ENCODE results near the gene ZNF317. TPM values are rescaled to one million over a fixed set of nuclear protein-coding genes. Genes with fewer than 3 reads are reported as not detected.

The ZNF317 gene
- total RNA-seq (2014; rRNA removed; shearing (Covaris generic)), result 31.4 and 31.7 TPM in 2 replicates

DNA sequence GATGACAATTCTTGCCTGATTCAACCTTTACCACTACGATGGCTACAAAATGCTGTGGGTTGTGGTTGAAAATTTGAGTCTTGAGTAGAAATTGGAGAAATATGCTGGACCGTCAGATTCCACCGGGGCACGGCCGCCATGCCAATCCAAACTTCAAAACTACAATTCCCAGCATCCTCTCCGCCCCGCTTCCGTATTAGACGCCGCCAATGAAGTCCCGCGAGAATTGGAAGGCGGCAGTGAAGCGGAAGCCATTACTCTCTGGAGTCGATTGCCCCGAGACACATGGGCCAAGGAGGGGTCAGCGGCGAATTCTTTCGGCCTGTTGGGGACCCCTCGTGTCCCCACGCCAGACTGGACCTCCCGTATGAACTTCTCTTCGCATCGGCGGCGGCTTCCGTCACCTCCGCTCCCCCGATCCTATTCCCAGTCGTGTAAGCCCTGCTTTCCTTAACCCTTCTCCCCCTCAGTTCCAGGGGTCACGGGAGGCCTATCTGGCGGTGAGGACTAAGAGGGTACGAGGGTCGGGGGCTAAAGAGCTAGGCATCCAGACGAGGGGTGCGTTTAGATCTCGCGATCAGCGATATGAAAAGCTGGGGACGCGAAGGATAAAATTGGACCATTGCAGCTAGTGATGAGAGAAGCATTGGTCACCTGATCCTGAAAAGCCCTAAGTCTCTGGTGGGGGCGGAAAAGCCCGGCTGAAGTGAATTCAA is at the start of gene ZNF317:
Gene ZNF317 (plus strand): TSS at position 239 of the 716 bp plus-strand sequence. CDS start 15,620 bp downstream, outside the sequence.
- no peaks in the 10 kb centered on the region for H3K27me3 ChIP-seq
- no peaks in the 10 kb centered on the region for H3K4me1 ChIP-seq
- H3K9me3 ChIP-seq (replicated peaks), result no peaks in the 10 kb centered on the region; the same call in 1 of the 2 replicates
- DNase-seq, result peak; percentile 91 to 95
- H3K4me3 ChIP-seq, result peak within 1 kb of the TSS; percentile 96
- peak within 1 kb of the TSS; percentile 85 for H3K27ac ChIP-seq
- peaks cover 11% of the 10 kb centered on the region for H3K36me3 ChIP-seq

DNA sequence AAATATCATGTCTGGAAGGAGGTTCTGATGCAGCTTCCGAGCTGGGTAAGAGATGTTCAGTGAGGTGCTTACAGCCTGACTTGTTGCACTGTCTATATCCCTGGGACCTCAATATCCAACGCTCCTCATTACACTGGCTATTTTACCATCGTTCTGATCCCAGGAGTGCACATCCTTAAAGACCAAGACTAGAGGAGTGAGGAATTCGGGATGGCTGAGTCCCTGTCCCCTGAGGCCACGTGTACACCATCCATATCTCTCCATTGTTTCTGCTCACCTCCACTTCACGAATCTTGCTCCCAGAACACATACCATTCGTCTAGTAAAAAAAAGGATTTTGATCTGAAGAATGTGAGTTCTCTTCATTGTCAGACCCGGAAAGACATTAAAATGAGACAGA is 32.8 kb upstream of the ZNF317 start, which contains the start of gene OR7G2:
Gene OR7G2 (minus strand): TSS at position 101 of the 400 bp plus-strand sequence. CDS start 4,232 bp downstream, outside the sequence.
- no peaks in the 10 kb centered on the region for H3K9me3 ChIP-seq (replicated peaks)
- no peak within 1 kb of the TSS for H3K27ac ChIP-seq
- H3K27me3 ChIP-seq, result no peaks in the 10 kb centered on the region
- H3K36me3 ChIP-seq, result no peaks in the 10 kb centered on the region
- H3K4me3 ChIP-seq, result no peak within 1 kb of the TSS
- no peak for DNase-seq
- H3K4me1 ChIP-seq, result no peaks in the 10 kb centered on the region

DNA sequence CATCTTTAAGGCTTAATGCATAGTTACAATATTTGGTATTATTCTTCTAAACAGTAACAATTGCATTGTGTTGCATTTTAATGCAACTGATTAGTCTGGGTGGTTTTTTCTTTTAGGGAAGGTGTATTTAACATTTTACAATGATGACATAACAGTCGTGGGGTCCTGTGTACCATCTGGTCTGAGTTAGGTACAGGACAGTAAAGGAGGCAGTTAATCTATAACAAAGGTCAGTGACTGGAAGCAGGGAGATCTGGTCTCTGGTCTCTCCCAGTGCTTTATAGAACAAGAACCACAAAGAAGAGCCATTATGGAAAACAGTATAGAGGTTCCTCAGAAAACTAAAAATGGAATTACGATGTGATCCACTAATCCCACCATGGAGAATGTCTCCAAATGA is 30.2 kb upstream of the ZNF317 start:
- no peak for DNase-seq
- no peaks in the 10 kb centered on the region for H3K4me1 ChIP-seq
- H3K27ac ChIP-seq, result no peak overlapping the region
- no peaks in the 10 kb centered on the region for H3K27me3 ChIP-seq
- H3K4me3 ChIP-seq, result no peak overlapping the region
- H3K9me3 ChIP-seq (replicated peaks), result no peaks in the 10 kb centered on the region
- no peaks in the 10 kb centered on the region for H3K36me3 ChIP-seq

DNA sequence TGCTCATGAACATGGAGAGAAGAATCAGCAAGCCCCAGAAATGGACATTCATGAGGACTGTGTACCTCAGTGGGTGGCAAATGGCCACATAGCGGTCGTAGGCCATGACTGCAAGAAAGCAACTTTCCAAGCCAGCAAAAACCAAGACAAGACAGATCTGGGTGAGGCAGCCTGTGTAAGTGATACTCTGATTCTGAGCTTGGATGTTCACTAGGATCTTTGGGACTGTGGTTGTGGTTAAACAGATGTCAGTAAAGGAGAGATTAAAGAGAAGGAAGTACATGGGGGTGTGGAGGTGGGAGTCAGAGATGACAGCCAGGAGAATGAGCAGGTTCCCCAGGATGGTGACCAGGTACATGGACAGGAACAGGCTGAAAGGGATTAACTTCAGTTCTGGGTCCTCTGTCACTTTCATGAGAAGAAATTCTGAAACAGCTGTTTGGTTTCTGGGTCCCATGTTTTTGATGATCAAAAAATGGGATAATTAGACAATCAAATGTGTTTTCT is 24.8 kb upstream of the ZNF317 start, which contains the start of gene OR7G1:
Gene OR7G1 (minus strand): TSS at position 457 of the 507 bp plus-strand sequence. CDS start 0 bp downstream, at position 457.
- Histone ChIP-seq H3K9me3 (replicated peaks) (no peaks in the 10 kb centered on the region), H3K4me1 (no peaks in the 10 kb centered on the region), H3K27me3 (no peaks in the 10 kb centered on the region), H3K36me3 (no peaks in the 10 kb centered on the region), H3K4me3 (no peak within 1 kb of the TSS), H3K27ac (no peak within 1 kb of the TSS)
- no peak for DNase-seq

DNA sequence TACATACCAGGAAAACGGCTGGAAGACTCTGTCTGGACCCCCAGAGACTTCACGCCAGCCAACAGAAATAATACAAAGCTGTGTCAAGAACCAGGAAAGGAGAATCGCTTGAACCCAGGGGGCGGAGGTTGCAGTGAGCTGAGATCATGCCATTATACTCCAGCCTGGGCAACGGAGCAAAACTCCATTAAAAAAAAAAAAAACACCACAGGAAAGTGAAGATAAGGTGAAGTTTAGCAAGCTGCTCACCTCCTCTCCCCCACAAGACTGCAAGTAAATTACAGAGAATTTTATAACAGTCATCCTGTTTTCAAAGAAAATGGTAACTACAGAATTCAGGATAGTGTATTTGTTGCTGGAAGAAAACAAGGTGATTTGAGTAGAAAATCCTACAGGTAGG is 23.6 kb upstream of the ZNF317 start:
- H3K36me3 ChIP-seq, result no peaks in the 10 kb centered on the region
- DNase-seq, result no peak
- no peaks in the 10 kb centered on the region for H3K9me3 ChIP-seq (replicated peaks)

DNA sequence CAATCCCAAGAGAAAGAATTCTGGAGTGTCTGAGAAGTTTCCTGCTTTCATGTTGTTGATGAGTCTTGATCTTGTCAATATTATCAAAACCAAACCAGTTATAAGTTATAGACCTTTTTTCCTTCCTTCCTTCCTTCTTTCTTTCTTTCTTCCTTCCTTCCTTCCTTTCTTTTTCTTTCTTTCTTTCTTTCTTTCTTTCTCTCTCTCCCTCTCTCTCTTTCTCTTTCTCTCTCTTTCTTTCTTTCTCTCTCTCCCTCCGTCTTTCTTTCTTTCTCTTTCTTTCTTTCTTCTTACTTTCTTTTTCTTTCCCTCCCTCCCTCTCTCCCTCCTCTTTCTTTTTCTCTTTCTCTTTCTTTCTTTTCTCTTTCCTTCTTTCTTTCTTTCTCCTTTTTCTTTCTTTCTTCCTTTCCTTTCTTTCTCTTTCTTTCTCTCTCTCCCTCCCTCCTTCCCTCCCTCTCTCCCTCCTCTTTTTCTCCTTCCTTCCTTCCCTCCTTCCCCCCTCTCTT is 13.2 kb upstream of the ZNF317 start, which contains the start of gene OR7G3:
Gene OR7G3 (minus strand): TSS at position 51 of the 506 bp plus-strand sequence. CDS start 0 bp downstream, at position 51.
- H3K4me3 ChIP-seq, result no peak within 1 kb of the TSS
- no peak within 1 kb of the TSS for H3K27ac ChIP-seq
- H3K4me1 ChIP-seq, result no peaks in the 10 kb centered on the region
- H3K27me3 ChIP-seq, result no peaks in the 10 kb centered on the region
- H3K9me3 ChIP-seq (replicated peaks), result no peaks in the 10 kb centered on the region
- no peaks in the 10 kb centered on the region for H3K36me3 ChIP-seq
- no peak for DNase-seq

More for the DNA sequence above, 23.6 kb upstream of the ZNF317 start:
- Histone ChIP-seq H3K27me3 (no peaks in the 10 kb centered on the region), H3K4me1 (no peaks in the 10 kb centered on the region), H3K27ac (no peak overlapping the region), H3K4me3 (no peak overlapping the region)

DNA sequence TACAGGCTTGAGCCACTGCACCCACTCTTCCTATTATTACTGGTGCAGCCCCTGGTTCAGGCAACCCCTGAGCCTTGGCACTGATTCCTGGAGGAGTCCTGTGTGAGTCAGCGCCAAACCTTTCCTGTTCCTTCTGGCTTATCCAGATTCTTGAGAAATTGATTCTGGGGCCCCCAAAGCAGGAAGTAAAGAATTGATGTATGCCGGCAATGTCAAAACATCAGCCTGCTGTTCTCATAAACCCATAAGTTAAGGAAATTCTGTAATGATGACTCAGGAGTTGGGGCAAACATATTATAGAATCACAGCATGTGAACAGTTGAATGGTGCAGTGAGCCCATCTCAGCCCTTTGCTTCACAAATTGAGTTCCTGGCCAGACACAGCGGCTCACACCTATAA is 12.0 kb upstream of the ZNF317 start:
- Histone ChIP-seq H3K27me3 (no peaks in the 10 kb centered on the region), H3K4me3 (no peak overlapping the region), H3K27ac (no peak overlapping the region), H3K9me3 (replicated peaks) (no peaks in the 10 kb centered on the region), H3K4me1 (no peaks in the 10 kb centered on the region), H3K36me3 (no peaks in the 10 kb centered on the region)
- no peak for DNase-seq

DNA sequence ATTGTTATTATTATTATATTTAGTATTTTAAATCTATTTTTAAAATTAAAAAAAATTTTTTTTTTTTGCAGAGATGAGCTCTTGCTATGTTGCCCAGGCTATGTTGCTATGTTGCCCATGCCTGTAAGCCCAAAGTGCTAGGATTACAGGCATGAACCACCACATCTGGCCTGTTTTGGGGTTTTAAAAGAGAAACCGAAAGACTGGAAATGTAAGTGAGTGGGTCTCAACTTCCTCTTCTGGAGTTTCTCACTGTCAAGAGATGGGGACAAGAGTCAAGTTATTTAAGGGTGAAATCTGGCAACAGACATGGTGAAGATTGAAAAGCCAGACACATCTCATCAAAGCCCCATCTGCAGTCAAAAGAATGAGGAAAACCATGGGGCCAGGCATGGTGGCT is 9.2 kb upstream of the ZNF317 start:
- no peak overlapping the region for H3K4me3 ChIP-seq
- no peak overlapping the region for H3K27ac ChIP-seq
- no peak for DNase-seq
- no peaks in the 10 kb centered on the region for H3K36me3 ChIP-seq
- H3K4me1 ChIP-seq, result no peaks in the 10 kb centered on the region
- no peaks in the 10 kb centered on the region for H3K9me3 ChIP-seq (replicated peaks)
- H3K27me3 ChIP-seq, result no peaks in the 10 kb centered on the region

DNA sequence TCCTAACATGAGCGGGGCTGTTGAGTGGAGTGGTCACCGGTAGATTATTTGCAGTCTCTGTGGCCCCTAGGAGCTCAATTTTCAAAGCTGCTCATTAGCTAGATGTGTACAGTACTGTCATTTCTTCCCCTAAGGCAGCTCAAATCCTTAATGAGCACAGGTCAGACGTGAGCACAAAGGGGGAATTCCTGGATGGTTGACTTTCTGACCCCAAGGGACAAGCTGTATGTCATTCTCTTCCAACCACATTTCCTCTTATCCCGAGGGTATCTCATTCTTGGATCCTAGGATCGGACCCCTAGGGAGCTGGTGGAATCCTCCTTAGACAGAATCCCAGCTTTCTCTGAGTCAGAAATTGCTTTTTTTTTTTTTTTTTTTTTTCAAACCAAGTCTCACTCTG is 7.8 kb upstream of the ZNF317 start:
- H3K4me3 ChIP-seq, result no peak overlapping the region
- no peak overlapping the region for H3K27ac ChIP-seq
- H3K4me1 ChIP-seq, result no peaks in the 10 kb centered on the region
- no peak for DNase-seq
- H3K9me3 ChIP-seq (replicated peaks), result no peaks in the 10 kb centered on the region
- no peaks in the 10 kb centered on the region for H3K27me3 ChIP-seq
- no peaks in the 10 kb centered on the region for H3K36me3 ChIP-seq

DNA sequence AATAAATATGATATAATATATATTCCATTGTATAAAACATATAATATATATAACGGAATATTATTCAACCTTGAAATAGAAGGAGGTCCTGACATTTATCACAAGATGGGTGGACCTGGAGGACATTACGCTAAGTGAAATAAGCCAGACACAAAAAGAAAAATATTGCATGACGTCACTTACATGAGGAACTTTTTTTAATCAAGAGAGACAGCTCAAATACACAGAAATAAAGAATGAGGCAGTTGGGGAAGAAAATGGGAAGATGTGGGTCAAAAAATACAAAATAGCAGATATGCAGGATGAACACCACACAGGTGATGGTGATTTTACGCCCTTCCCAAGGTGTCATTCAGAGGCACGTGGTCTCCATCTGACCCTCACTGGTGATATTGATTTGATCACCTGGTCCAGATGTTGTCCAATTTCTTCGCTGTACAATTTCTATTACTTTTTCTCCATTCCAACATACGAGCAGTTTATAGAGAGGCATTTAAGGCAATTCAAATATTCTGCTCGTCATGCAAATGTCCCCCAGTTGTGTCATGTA is 513 bp upstream of the ZNF317 start:
- Histone ChIP-seq H3K27me3 (no peaks in the 10 kb centered on the region), H3K4me1 (no peaks in the 10 kb centered on the region), H3K36me3 (peaks cover 6% of the 10 kb centered on the region), H3K4me3 (peak overlapping the region; percentile 96), H3K27ac (peak overlapping the region; percentile 85; the same call in 1 of the 2 replicates), H3K9me3 (replicated peaks) (no peaks in the 10 kb centered on the region; the same call in 1 of the 2 replicates)
- DNase-seq, result peak in 1 of 2 experiments; percentile 3

DNA sequence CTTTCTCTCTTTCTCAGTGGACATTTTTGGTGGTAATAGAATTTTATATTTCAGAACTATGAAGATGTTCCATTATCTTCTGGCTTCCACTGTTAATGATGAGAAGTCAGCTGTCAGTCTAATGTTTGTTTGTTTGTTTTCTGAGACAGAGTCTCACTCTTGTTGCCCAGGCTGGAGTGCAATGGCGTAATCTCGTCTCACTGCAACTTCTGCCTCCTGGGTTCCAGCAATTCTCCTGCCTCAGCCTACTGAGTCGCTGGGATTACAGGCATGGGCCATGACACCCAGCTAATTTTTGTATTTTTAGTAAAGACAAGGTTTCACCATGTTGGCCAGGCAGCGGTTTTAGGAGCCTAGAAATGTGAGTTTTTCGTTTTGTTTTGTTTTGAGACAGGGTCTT is 4.7 kb downstream of the ZNF317 start:
- no peak overlapping the region for H3K27ac ChIP-seq
- no peaks in the 10 kb centered on the region; the same call in 1 of the 2 replicates for H3K9me3 ChIP-seq (replicated peaks)
- no peak for DNase-seq
- peaks cover 26% of the 10 kb centered on the region for H3K36me3 ChIP-seq
- no peak overlapping the region for H3K4me3 ChIP-seq
- no peaks in the 10 kb centered on the region for H3K4me1 ChIP-seq
- H3K27me3 ChIP-seq, result no peaks in the 10 kb centered on the region

DNA sequence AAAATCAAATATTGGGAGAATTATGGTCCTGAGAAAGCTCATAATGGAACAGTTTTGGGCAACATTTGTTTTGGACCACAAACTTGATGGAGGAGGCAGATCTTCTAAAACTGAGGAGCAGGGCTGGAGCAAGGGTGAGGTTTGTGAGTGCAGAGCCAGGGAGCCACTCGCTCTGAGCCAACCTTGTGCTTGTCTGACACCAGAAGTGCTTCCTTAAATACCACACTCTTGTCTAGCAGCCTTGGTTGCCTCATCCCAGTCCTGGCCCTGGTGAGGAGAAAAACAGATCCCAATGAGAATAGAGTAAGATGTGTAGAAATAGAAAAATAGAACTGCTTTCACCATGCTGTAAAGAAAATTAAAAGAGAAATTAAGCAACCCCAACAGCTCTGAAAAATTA is 6.7 kb downstream of the ZNF317 start:
- peaks cover 26% of the 10 kb centered on the region for H3K36me3 ChIP-seq
- no peaks in the 10 kb centered on the region for H3K27me3 ChIP-seq
- H3K9me3 ChIP-seq (replicated peaks), result no peaks in the 10 kb centered on the region; the same call in 1 of the 2 replicates

DNA sequence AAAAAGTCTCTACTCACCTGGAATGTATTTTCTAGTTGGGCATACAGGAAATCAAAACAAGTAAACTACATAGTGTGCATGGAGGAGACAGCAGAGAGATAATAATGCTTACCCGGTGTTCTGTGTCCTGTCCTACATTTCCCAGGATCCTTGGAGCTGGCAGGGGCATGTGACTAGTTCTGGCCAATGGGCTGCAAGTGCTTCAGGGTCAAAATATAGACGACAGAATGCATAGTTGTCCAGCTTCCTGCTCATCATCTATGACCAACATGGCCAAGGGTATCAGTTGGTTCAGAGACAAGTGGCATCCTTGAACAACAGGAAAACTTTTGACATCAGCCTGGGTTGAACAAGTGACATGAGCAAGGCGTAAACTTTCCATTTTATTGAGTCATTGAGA is 8.5 kb downstream of the ZNF317 start:
- DNase-seq, result no peak
- H3K4me1 ChIP-seq, result no peaks in the 10 kb centered on the region
- H3K27ac ChIP-seq, result no peak overlapping the region
- no peaks in the 10 kb centered on the region for H3K27me3 ChIP-seq
- peaks cover 35% of the 10 kb centered on the region for H3K36me3 ChIP-seq
- H3K9me3 ChIP-seq (replicated peaks), result peaks cover 11% of the 10 kb centered on the region
- no peak overlapping the region for H3K4me3 ChIP-seq

More for the DNA sequence above, 6.7 kb downstream of the ZNF317 start:
- no peak for DNase-seq
- Histone ChIP-seq H3K27ac (no peak overlapping the region), H3K4me3 (no peak overlapping the region), H3K4me1 (no peaks in the 10 kb centered on the region)

DNA sequence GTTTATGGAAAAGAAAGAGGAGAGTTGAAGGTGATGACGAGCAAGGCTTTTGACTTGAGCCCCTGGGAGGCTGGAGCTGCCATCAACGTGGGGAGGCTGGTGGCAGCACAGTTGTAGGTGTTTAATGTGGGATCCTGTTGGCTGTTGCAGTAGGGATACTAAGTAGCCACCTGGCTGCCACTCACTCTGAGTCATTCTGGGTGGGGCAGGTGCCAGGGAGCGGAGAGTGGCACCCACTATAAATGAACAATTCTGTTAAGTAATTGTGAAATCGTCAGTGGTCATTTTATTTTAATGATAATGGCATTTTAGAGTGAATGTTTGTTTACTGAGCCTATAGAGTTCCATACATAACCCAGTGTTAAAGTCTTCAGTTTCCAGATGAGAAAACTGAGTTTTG is 9.8 kb downstream of the ZNF317 start:
- no peaks in the 10 kb centered on the region for H3K4me1 ChIP-seq
- H3K9me3 ChIP-seq (replicated peaks), result peaks cover 19% of the 10 kb centered on the region
- no peak overlapping the region for H3K27ac ChIP-seq
- H3K4me3 ChIP-seq, result no peak overlapping the region
- H3K36me3 ChIP-seq, result peaks cover 40% of the 10 kb centered on the region
- no peak for DNase-seq
- no peaks in the 10 kb centered on the region for H3K27me3 ChIP-seq

DNA sequence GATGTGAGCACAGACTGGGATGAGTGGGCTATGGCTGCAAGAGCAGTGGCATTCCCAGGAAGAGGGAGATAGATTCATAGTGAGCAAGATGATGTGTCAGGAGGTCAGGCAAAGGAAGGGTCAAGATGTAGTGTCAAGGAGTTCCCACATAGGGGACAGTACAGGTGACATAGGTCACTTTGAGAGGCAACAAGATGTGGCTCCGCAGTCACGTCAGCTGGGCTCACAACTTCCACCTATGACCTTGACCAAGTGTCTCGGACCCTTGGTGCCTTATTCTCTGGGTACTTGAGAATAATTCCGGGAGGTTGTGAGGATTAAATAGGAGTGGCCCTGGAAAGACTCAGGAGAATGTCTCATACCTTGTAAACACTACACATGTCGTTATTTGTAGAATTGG is 10.5 kb downstream of the ZNF317 start:
- H3K27me3 ChIP-seq, result no peaks in the 10 kb centered on the region
- H3K4me3 ChIP-seq, result no peak overlapping the region
- no peak overlapping the region for H3K27ac ChIP-seq
- H3K4me1 ChIP-seq, result no peaks in the 10 kb centered on the region
- H3K9me3 ChIP-seq (replicated peaks), result peaks cover 19% of the 10 kb centered on the region
- peaks cover 41% of the 10 kb centered on the region for H3K36me3 ChIP-seq
- no peak for DNase-seq
